Mucosa of descending colon (tissue), 3 donors: Measurements from ENCODE around the gene OGFOD1. TPM values are rescaled to one million over a fixed set of nuclear protein-coding genes. Genes with fewer than 3 reads are reported as not detected.

Experiments
- ATAC-seq: fragments of 200-7000 bp; cut with Tn5 transposase; one replicate; pipeline ENCODE4 v1.9.1; 2020; ENCODE audit warnings: mild to moderate bottlenecking, moderate library complexity
- DNase-seq, 3 donors: peaks; one replicate each; pipeline ENCODE4 v3.0.0-alpha.2; 2020
- H3K36me3 ChIP-seq: fragments of 200-600 bp; one replicate; pipeline ENCODE4 v1.8.0; 2021; ENCODE audit warnings: low read depth, mild to moderate bottlenecking
- H3K4me1 ChIP-seq: fragments of 200-600 bp; one replicate; pipeline ENCODE4 v1.8.0; 2021; ENCODE audit warnings: low read depth, mild to moderate bottlenecking
- H3K4me3 ChIP-seq: fragments of 200-600 bp; one replicate; pipeline ENCODE4 v1.8.0; 2021; ENCODE audit warnings: mild to moderate bottlenecking
- H3K9me3 ChIP-seq: fragments of 200-600 bp; one replicate; pipeline ENCODE4 v1.8.0; 2021; ENCODE audit warnings: mild to moderate bottlenecking
- CTCF ChIP-seq: fragments of 200-600 bp; IDR thresholded peaks from one replicate; pipeline ENCODE4 v1.8.0; 2022; ENCODE audit warnings: antibody characterized with exemption, mild to moderate bottlenecking
- intact Hi-C, 2 donors: fragments of 100-400 bp; cut with DNase I in 1 of 2; cut with micrococcal nuclease in 1 of 2; formaldehyde crosslinking; loops; one replicate each; pipeline versions ENCODE4 v1.11.0 to v1.11.1; 2022; cut with DNase I, micrococcal nuclease
- total RNA-seq, 3 donors: library from RNA; stranded (reverse); fragmentation: NEBNext Ultra II Directional in 2 of 3; extraction: Animal tissue kit (Norgen Biotek cat#: 25700) in 2 of 3; gene quantifications; one replicate each; pipeline versions ENCODE4 v1.2.1 to v1.2.4, GENCODE V29; 2021 to 2023
- donor health status: DM: no; HTN: no; CAD: no; lungs with moderate emphysema.
- donor health status: DM: no; HTN: no; CAD: no.
- donor health status: DM: no; HTN: yes; CAD: no.

Gene OGFOD1
- total RNA-seq, 3 donors from 2014 or later, result 17.4 to 27.8 (median 23.6) TPM

DNA sequence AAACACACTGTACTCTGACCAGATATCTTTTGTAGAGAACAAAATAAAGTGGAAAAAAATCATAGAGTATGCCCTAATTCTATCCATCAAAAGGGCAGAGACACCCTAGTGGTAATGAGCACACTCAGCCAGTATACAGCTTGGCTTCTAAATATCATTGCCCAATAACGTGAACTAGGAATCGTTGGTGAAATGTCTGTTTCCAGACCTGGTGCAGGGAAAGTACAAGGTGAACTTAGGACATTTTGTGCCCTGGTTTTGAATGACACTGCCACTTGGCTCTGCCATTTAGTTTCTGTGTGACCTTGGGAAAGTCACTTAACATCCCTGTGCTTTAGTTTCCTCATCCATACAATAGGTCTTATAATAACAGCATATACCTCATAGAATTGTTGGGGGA, 39.7 kb upstream of the OGFOD1 start:
- intact Hi-C loops, result no loop called here
- DNase-seq (no peak), ATAC-seq (no peak)
- peaks cover 12% of the 10 kb centered on the region for H3K4me1 ChIP-seq
- no peaks in the 10 kb centered on the region for H3K9me3 ChIP-seq
- H3K36me3 ChIP-seq, result no peaks in the 10 kb centered on the region
- no peak overlapping the region for H3K4me3 ChIP-seq
- no peak for TF ChIP-seq CTCF

DNA sequence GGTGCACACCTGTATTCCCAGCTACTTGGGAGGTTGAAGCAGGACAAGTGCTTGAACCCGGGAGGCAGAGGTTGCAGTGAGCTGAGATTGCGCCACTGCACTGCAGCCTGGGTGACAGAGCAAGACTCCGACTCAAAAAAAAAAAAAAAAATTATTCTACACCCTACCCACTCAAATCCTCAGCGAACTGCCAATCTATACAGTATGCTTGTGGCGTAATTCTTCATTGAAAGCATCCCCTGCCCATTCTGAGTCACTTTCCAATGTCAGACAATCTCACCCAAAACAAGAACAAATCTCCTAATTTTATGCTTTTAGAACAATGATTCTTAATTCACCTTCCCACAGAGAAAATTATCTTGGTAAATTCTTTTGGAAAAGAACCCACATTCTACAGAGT, 38.0 kb upstream of the OGFOD1 start:
- Histone ChIP-seq H3K36me3 (no peaks in the 10 kb centered on the region), H3K4me3 (no peak overlapping the region), H3K4me1 (peaks cover 6% of the 10 kb centered on the region), H3K9me3 (no peaks in the 10 kb centered on the region)
- TF ChIP-seq CTCF, result no peak
- ATAC-seq, result no peak
- DNase-seq, result no peak
- intact Hi-C loops, result no loop called here

DNA sequence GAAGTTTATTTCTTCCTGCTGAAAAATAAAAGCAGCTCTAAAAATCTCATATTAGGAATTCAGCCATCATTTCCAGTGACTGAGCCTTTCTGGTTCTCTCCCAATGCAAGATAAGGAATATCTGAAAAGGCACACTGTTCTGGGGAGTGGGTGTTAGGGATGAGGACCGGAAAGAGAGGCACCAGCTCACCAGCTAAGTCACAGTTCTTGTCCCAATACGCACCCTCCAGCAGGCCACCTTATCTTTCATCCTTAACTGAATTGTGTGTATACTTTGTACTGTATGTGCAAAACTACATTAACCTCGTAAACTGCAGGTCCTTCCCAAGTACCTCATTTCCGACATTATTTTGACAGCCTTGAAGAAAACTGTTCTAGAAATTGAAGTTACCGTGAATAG, 37.0 kb upstream of the OGFOD1 start:
- intact Hi-C loops, result no loop called here
- TF ChIP-seq CTCF, result no peak
- H3K36me3 ChIP-seq, result no peaks in the 10 kb centered on the region
- DNase-seq (no peak), ATAC-seq (no peak)
- no peak overlapping the region for H3K4me3 ChIP-seq
- peaks cover 1% of the 10 kb centered on the region for H3K4me1 ChIP-seq
- no peaks in the 10 kb centered on the region for H3K9me3 ChIP-seq

DNA sequence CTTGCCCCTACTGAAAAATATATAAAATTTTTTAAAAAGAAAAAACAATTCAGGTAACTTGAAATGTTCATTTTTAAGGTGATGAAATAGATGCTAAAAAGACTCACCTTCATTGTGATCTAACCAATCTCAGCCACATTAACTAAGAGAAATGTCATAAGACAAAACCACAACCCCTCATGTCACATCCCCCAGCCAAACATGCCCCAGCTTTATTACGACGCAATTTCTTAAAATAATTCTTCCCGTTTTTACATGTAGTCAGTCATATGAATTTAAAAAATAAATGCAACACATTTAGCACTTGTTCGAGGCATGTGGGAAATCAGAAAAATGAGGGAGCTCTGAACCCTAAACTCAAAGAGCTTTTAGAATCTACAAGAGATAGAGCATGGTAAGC, 35.5 kb upstream of the OGFOD1 start:
- Histone ChIP-seq H3K4me3 (no peak overlapping the region), H3K36me3 (no peaks in the 10 kb centered on the region), H3K4me1 (no peaks in the 10 kb centered on the region), H3K9me3 (no peaks in the 10 kb centered on the region)
- DNase-seq (no peak), ATAC-seq (no peak)
- no peak for TF ChIP-seq CTCF
- intact Hi-C loops, result no loop called here

DNA sequence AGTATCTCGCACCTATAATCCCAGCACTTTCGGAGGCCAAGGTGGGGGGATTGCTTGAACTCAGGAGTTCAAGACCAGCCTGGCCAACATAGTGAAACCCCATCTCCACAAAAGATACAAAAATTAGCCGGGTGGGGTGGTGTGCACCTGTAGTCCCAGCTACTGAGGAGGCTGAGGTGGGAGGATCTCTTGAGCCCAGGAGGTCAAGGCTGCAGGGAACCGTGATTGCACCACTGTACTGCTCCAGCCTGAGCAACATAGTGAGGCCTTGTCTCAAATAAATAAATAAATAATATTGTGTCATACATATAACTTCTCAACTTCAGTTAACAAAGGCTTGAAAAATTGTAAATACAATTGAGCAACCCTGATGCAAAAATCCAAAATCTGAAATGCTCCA, 34.2 kb upstream of the OGFOD1 start:
- ATAC-seq, result no peak
- peaks cover 3% of the 10 kb centered on the region for H3K4me1 ChIP-seq

More for the DNA sequence above, 34.2 kb upstream of the OGFOD1 start:
- Histone ChIP-seq H3K36me3 (no peaks in the 10 kb centered on the region), H3K4me3 (no peak overlapping the region), H3K9me3 (no peaks in the 10 kb centered on the region)
- no peak for TF ChIP-seq CTCF
- intact Hi-C loops, result no loop called here
- DNase-seq, result no peak
